ENCODE data around the gene SMYD3.

The SMYD3 gene

GRCh38 chr1:246295968-246296367, 211.1 kb downstream of the SMYD3 start:
- TF ChIP-seq ZFX (IDR thresholded peaks at IDR 0.05) (no peak), CTCF (conservative IDR thresholded peaks at IDR 0.05) (no peak)
- H3K27ac ChIP-seq, result no peak overlapping the region

- TF ChIP-seq ZFX (IDR thresholded peaks at IDR 0.05) (no peak), CTCF (conservative IDR thresholded peaks at IDR 0.05) (no peak)
- no peak overlapping the region for H3K27ac ChIP-seq
Observed at GRCh38 chr1:246295340-246295739, 211.7 kb downstream of the SMYD3 start.

GRCh38 chr1:246294263-246294662, 212.8 kb downstream of the SMYD3 start:
- TF ChIP-seq CTCF (conservative IDR thresholded peaks at IDR 0.05) (no peak), ZFX (IDR thresholded peaks at IDR 0.05) (no peak)
- H3K27ac ChIP-seq, result no peak overlapping the region

- no peak for TF ChIP-seq CTCF (conservative IDR thresholded peaks at IDR 0.05)
- no peak for TF ChIP-seq ZFX (IDR thresholded peaks at IDR 0.05)
- no peak overlapping the region for H3K27ac ChIP-seq
Observed at GRCh38 chr1:246293366-246294121, 213.5 kb downstream of the SMYD3 start.

GRCh38 chr1:246292571-246292970, 214.5 kb downstream of the SMYD3 start:
- TF ChIP-seq ZFX (IDR thresholded peaks at IDR 0.05) (no peak), CTCF (conservative IDR thresholded peaks at IDR 0.05) (no peak)
- H3K27ac ChIP-seq, result no peak overlapping the region

- H3K27ac ChIP-seq, result no peak overlapping the region
- no peak for TF ChIP-seq CTCF (conservative IDR thresholded peaks at IDR 0.05)
- TF ChIP-seq ZFX (IDR thresholded peaks at IDR 0.05), result no peak
Observed at GRCh38 chr1:246291127-246291526, 216.0 kb downstream of the SMYD3 start.

GRCh38 chr1:246283771-246284410, 223.2 kb downstream of the SMYD3 start:
- no peak overlapping the region for H3K27ac ChIP-seq
- TF ChIP-seq CTCF (conservative IDR thresholded peaks at IDR 0.05), result no peak
- no peak for TF ChIP-seq ZFX (IDR thresholded peaks at IDR 0.05)

Data from C4-2B (cell line).